Lung (tissue), 12 donors: ENCODE data around the gene RSPO4. TPM values are rescaled to one million over a fixed set of nuclear protein-coding genes. Genes with fewer than 3 reads are reported as not detected.

Experiments
- ATAC-seq: fragments of 200-7000 bp; cut with Tn5 transposase; one replicate; pipeline ENCODE4 v1.9.1; 2020; ENCODE audit warnings: moderate number of reproducible peaks; ENCODE audit not compliant: insufficient read depth, low FRiP score
- DNase-seq, 3 donors: peaks; one replicate each; pipeline ENCODE4 v3.0.0-alpha.2; 2013 to 2017
- H3K27ac ChIP-seq, 2 donors: one replicate each; pipeline ENCODE4 v1.5.1; 2013; ENCODE audit warnings: mild to moderate bottlenecking in 2 of 2, moderate library complexity in 2 of 2, control low read depth in 1 of 2, inconsistent platforms in 1 of 2, low read depth in 1 of 2, low read length in 1 of 2
- H3K27me3 ChIP-seq, 3 donors: one replicate each; pipeline ENCODE4 v1.5.1; 2013; ENCODE audit warnings: low read length in 2 of 3; ENCODE audit not compliant: control insufficient read depth in 3 of 3, insufficient read depth in 3 of 3
- H3K36me3 ChIP-seq, 4 donors: one replicate each; pipeline ENCODE4 v1.5.1; 2013; ENCODE audit warnings: low read length in 4 of 4, mild to moderate bottlenecking in 1 of 4, moderate library complexity in 1 of 4; ENCODE audit not compliant: control insufficient read depth in 4 of 4, insufficient read depth in 4 of 4
- H3K4me1 ChIP-seq, 5 donors: one replicate each; pipeline ENCODE4 v1.5.1; 2013; ENCODE audit warnings: low read length in 5 of 5, mild to moderate bottlenecking in 2 of 5, moderate library complexity in 1 of 5; ENCODE audit not compliant: control insufficient read depth in 5 of 5, insufficient read depth in 5 of 5
- H3K4me3 ChIP-seq: one replicate; pipeline ENCODE4 v1.5.1; 2013; ENCODE audit warnings: mild to moderate bottlenecking, control low read depth, moderate library complexity
- H3K9ac ChIP-seq, 2 donors: one replicate each; pipeline ENCODE4 v1.5.1; 2013; ENCODE audit warnings: low read length in 2 of 2, control low read depth in 1 of 2; ENCODE audit not compliant: insufficient read depth in 1 of 2
- H3K9me3 ChIP-seq, 4 donors: one replicate each; pipeline ENCODE4 v1.5.1; 2013; ENCODE audit warnings: low read length in 3 of 4, mild to moderate bottlenecking in 1 of 4, moderate library complexity in 1 of 4; ENCODE audit not compliant: control insufficient read depth in 4 of 4, insufficient read depth in 3 of 4
- WGBS, 2 donors: extraction: QIAGEN DNeasy Blood & Tissue Kit; methylation state at CpG; one replicate each; pipeline ENCODE4 v1.1.7; 2013; 5-methylcytosine and 5-hydroxymethylcytosine counted together
- polyA plus RNA-seq, 2 donors: library from polyadenylated mRNA; stranded (reverse); fragments of 200-250 nt; gene quantifications; one replicate each; pipeline ENCODE4 v1.2.1, GENCODE V29; 2013
- total RNA-seq, 2 donors: library from RNA; depleted of rRNA in 1 of 2; stranded (reverse); fragments of >200 nt in 1 of 2; gene quantifications; one replicate each; pipeline ENCODE4 v1.2.1, GENCODE V29; 2014 to 2021
- TF ChIP-seq, protein P1 (sequence below): IDR thresholded peaks from 2 replicates; pipeline ENCODE4 v1.5.1; 2012; ENCODE audit warnings: mild to moderate bottlenecking; ENCODE audit errors: control extremely low read depth, extremely low read depth
- donor health status: control.
- donor health status: control.
- donor health status: Bipolar disorder and iron deficiency.
- donor health status: healthy.
- donor health status: DM: yes; HTN: yes; CAD: no.

Gene RSPO4
- total and polyA plus RNA-seq, 4 donors, result 1.00 to 7.4 (median 2.5) TPM

DNA sequence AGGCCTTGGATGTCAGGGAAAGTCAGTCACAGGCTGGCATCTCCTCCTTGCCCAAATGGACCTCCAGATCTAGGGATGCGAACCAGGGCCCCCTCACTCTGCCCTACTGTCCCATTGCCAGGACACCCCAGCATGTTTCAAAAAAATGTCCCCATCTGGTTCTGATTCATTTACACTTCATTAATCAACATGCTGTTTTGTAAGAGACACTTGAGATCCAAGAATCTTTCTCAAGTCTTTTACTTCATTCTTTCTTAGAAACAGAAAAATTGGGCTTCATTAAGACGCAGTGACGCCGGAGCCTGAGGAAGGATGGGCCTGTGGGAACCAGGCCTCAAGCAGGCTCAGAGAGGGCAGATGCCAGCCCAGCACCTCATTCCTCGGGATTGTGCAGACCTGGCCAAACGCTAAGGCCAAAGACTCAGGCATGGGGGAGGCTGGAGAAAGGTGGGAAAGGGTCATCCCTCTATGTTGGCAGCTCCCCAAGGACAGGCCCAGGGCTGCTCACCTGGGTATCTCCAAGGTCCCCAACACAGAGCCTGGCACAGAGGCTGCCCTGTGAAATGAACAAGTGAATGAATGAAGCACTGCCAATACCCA, 3.8 kb downstream of the RSPO4 start:
- DNase-seq (peak; percentile 42 to 84 (median 73)), ATAC-seq (no peak)
- peak overlapping the region in 1 of 2 donors; percentile 9 for H3K9ac ChIP-seq
- TF ChIP-seq, protein P1, sequence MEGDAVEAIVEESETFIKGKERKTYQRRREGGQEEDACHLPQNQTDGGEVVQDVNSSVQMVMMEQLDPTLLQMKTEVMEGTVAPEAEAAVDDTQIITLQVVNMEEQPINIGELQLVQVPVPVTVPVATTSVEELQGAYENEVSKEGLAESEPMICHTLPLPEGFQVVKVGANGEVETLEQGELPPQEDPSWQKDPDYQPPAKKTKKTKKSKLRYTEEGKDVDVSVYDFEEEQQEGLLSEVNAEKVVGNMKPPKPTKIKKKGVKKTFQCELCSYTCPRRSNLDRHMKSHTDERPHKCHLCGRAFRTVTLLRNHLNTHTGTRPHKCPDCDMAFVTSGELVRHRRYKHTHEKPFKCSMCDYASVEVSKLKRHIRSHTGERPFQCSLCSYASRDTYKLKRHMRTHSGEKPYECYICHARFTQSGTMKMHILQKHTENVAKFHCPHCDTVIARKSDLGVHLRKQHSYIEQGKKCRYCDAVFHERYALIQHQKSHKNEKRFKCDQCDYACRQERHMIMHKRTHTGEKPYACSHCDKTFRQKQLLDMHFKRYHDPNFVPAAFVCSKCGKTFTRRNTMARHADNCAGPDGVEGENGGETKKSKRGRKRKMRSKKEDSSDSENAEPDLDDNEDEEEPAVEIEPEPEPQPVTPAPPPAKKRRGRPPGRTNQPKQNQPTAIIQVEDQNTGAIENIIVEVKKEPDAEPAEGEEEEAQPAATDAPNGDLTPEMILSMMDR, result no peak
- no peak overlapping the region for H3K27ac ChIP-seq
- H3K36me3 ChIP-seq, result no peaks in the 10 kb centered on the region
- WGBS, 2 donors, result 63 to 78% methylated on average over 6 of the region's 6 CpGs
- H3K4me3 ChIP-seq, result no peak overlapping the region
- peaks cover 7 to 13% (median 9%) of the 10 kb centered on the region in 3 donors for H3K27me3 ChIP-seq
- H3K4me1 ChIP-seq, result peaks cover 0 to 17% (median 5%) of the 10 kb centered on the region in 5 donors
- peaks cover 0 to 5% (median 0%) of the 10 kb centered on the region in 4 donors for H3K9me3 ChIP-seq

DNA sequence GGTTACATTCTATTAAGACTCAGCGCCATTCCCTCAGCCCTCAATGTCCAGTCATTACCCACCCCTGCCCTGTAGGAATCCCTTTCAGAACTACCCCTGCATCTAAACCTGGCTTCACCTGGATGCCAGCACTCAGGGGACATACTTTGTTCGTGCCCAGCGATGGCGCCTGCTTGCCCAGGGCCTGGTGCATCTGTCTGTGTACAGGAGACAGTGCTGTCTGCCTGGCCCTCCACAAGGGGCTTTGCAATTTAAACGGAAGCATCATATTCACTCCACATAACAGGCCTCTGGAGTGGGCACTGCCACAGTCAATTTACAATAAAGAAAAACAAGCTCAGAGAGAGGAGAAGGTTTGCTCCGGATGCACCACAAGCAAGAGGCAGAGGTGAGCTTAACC, 4.6 kb downstream of the RSPO4 start:
- no peak overlapping the region for H3K4me3 ChIP-seq
- DNase-seq (no peak), ATAC-seq (no peak)
- H3K9me3 ChIP-seq, result peaks cover 0 to 5% (median 0%) of the 10 kb centered on the region in 4 donors
- H3K4me1 ChIP-seq, result peaks cover 0 to 12% (median 5%) of the 10 kb centered on the region in 5 donors
- no peaks in the 10 kb centered on the region for H3K36me3 ChIP-seq
- WGBS, 2 donors, result 86 to 94% methylated on average over 6 of the region's 6 CpGs
- TF ChIP-seq, protein P1, result no peak
- peaks cover 5 to 13% (median 7%) of the 10 kb centered on the region in 3 donors for H3K27me3 ChIP-seq
- no peak overlapping the region for H3K9ac ChIP-seq
- H3K27ac ChIP-seq, result no peak overlapping the region

- H3K9me3 ChIP-seq, result peaks cover 0 to 5% (median 0%) of the 10 kb centered on the region in 4 donors
- no peaks in the 10 kb centered on the region for H3K36me3 ChIP-seq
- WGBS, 2 donors, result 86 to 90% methylated on average over 8 of the region's 8 CpGs
- H3K9ac ChIP-seq, result no peak overlapping the region
- no peak overlapping the region for H3K27ac ChIP-seq
- peaks cover 0 to 12% (median 5%) of the 10 kb centered on the region in 5 donors for H3K4me1 ChIP-seq
- DNase-seq (no peak), ATAC-seq (no peak)
- no peak overlapping the region for H3K4me3 ChIP-seq
- TF ChIP-seq, protein P1, result no peak
- peaks cover 3 to 14% (median 5%) of the 10 kb centered on the region in 3 donors for H3K27me3 ChIP-seq
Observed at GRCh38 chr20:997016-997415, 5.1 kb downstream of the RSPO4 start.

DNA sequence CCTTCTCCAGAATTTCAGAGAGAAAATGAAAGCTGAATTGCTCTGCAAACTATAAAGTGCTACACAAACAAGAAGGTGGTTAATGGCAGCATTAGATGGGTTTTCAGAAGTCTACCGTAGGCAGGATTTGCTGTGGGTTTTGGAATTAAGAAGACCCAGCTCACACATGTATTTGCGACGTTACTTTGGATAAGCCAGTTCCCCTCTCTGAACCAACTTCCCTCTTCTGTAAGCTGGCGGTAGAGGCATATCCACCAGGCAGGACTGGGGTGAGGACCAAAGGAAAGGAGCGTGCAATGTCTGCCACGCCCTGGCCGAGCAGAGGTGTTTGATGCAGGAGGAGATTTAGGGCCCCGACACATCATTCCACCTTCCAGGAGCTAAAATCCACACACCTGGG, 6.9 kb downstream of the RSPO4 start:
- H3K27me3 ChIP-seq, result peaks cover 2 to 3% (median 3%) of the 10 kb centered on the region in 3 donors

More for the DNA sequence above, 6.9 kb downstream of the RSPO4 start:
- Histone ChIP-seq H3K4me3 (no peak overlapping the region), H3K9ac (no peak overlapping the region), H3K9me3 (peaks cover 0 to 2% (median 0%) of the 10 kb centered on the region in 4 donors), H3K4me1 (peaks cover 0 to 20% (median 5%) of the 10 kb centered on the region in 5 donors), H3K27ac (no peak overlapping the region), H3K36me3 (no peaks in the 10 kb centered on the region)
- ATAC-seq, result no peak
- TF ChIP-seq, protein P1, result no peak
- WGBS, 2 donors, result 50 to 60% methylated on average over 8 of the region's 8 CpGs
- no peak for DNase-seq
